ENCODE measurements around the gene APOA5.
"Not testable (repeated sequence)": the region's sequence is repeated elsewhere in the genome, so short reads cannot be mapped to it uniquely, and the experiment has no call there.

The APOA5 gene

GRCh38 chr11:116777056-116777455, 14.6 kb downstream of the APOA5 start:
- H3K27ac ChIP-seq = no peak overlapping the region
- DNase-seq (ENCODE audit: low read depth, low spot score) = no peak

DNA sequence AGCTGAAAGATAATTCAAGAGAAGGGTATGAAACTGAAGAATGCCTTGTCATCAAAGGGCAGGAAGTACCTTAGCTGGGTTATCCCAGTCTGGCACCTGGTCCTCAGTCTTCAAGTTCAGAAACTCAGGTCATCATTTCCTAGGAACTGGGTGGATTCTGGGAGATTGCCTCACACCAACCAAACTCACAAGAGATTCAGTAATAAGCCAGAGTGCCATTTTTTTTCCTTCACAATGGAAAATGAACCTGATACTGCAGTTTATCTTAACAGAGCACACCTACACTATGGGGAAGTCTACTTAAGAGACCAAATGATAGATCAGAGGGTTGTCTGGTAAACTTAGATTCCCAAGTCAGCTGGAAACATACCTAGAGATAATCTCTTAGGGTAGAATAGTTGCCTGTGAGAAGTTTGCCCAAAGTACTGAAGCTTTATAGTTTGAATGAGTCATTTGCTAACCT, 15.1 kb downstream of the APOA5 start:
- H3K27ac ChIP-seq = no peak overlapping the region
- no peak for DNase-seq (ENCODE audit: low read depth, low spot score)

DNA sequence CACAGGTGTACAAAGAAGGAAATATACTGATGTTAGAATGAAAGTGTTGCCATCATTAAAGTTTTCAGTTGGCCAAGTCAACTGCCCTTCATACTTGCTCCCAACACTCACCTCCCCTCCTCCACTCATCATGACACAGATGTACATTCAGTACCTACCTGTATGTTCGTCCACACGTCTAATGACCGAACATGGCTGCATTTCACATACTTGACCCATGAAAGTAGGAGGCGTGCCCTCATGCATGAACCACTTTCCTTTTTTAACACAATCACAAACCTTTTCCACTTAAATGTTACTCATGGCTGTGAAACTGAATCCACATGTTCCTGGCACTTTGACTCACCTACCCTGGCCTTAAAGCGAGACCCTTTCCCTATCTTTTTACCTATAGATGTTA, 15.7 kb downstream of the APOA5 start:
- no peak overlapping the region for H3K27ac ChIP-seq
- no peak for DNase-seq (ENCODE audit: low read depth, low spot score)

GRCh38 chr11:116774661-116775060, 17.0 kb downstream of the APOA5 start:
- no peak overlapping the region for H3K27ac ChIP-seq
- no peak for DNase-seq (ENCODE audit: low read depth, low spot score)

- H3K27ac ChIP-seq = peak overlapping the region; percentile 79
- no peak for DNase-seq (ENCODE audit: low read depth, low spot score)
Observed at GRCh38 chr11:116773203-116774097, 18.2 kb downstream of the APOA5 start.

- DNase-seq (ENCODE audit: low read depth, low spot score) = peak; percentile 20
- peak within 1 kb of the TSS; percentile 79 for H3K27ac ChIP-seq
Observed at GRCh38 chr11:116772443-116773202, 19.1 kb downstream of the APOA5 start, which contains the start of gene BUD13. Gene BUD13, minus strand, starts transcription at chr11:116772987. Its CDS starts 23 bp downstream, at chr11:116772964.

GRCh38 chr11:116771935-116772334, 19.7 kb downstream of the APOA5 start:
- DNase-seq (ENCODE audit: low read depth, low spot score) = no peak
- peak overlapping the region; percentile 79 for H3K27ac ChIP-seq

DNA sequence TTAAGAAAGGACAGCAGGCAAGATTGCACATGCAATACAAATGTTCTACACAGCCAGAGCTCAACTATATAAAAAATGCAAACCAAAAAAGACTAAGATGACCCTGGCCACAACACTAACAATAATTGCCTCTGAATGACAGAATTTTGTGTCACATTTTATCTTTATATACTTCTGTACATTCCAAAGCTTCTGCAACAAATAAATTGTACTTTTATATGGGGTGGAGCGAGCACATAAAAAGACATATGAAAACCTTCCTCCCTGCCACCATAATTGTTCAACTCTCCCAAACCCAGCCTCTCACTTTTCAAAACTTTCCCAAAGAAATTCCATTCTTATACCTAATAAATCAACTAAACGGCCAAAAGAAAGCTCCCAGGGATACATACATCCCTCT, 29.5 kb downstream of the APOA5 start:
- DNase-seq (ENCODE audit: low read depth, low spot score) = no peak
- H3K27ac ChIP-seq = no peak overlapping the region

- not testable (repeated sequence) for H3K27ac ChIP-seq; DNase-seq (ENCODE audit: low read depth, low spot score)
Observed at GRCh38 chr11:116756044-116756443, 35.6 kb downstream of the APOA5 start.

DNA sequence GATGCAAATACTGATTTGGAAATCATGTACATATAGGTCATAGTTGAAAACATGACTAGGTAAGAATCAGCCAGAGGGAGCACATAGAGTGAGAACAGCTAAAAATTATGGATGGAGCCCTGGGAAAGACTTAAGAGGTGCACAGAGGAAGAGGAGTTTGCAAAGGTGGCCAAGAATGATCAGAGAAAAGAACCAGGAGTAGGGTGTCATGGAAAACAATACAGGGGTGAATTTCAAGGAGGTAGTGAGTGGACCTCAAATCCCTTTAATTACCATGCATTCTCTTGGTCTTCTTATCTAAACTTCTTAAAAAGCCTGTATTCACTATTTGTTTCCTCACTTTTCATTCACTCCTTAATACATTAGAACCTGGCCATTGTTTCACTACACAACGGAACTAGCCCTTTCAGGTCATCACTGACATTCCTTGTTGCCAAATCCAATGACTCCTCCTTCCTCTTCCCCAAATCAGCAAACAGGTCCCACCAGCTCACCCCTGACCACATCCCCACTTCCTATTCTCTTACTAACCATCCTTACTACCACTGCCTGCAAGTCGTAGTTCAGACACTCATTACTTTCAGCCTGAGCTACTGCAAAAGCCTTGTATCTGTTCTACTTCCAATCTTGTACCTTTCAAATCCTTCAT, 41.5 kb downstream of the APOA5 start:
- DNase-seq (ENCODE audit: low read depth, low spot score) = no peak

DNA sequence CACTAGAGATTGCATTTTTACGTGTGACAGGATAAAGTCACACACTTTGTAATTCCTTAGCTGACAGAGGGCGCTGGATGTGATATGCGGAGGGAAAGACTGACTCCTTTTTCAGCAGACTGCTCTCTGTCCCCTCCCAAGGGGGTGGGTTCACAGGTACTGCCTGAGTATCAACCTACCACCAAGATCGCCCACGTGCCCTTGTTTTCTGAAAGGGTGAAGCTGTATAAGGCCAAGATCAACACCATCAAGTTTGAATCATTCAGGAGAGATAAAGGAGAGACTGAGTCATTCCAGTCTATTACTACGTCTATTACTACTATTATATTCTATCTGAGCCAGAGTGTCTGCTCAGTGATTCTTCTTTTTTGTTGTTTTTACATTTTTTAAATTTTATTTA, 49.6 kb downstream of the APOA5 start:
- H3K27ac ChIP-seq = no peak overlapping the region
- no peak for DNase-seq (ENCODE audit: low read depth, low spot score)

More for the DNA sequence above, 41.5 kb downstream of the APOA5 start:
- no peak overlapping the region for H3K27ac ChIP-seq

- DNase-seq (ENCODE audit: low read depth, low spot score) = no peak
- H3K27ac ChIP-seq = no peak overlapping the region
Observed at GRCh38 chr11:116740741-116741140, 50.9 kb downstream of the APOA5 start.

Measured in epithelial cell of prostate (primary cell).